ENCODE results near the gene CSAG2. TPM values are rescaled to one million over a fixed set of nuclear protein-coding genes. Genes with fewer than 3 reads are reported as not detected.
"Not testable (repeated sequence)": the region's sequence is repeated elsewhere in the genome, so short reads cannot be mapped to it uniquely, and the experiment has no call there.

The CSAG2 gene, protein sequence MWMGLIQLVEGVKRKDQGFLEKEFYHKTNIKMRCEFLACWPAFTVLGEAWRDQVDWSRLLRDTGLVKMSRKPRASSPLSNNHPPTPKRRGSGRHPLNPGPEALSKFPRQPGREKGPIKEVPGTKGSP
- total RNA-seq, result not detected
- not detected for polyA plus RNA-seq (ENCODE audit: insufficient read depth, low read depth, low replicate concordance)
- long read RNA-seq, donor 1, result 0 reads
- long read RNA-seq, donor 2, result 0 reads
- long read RNA-seq, donor 3, result 0 reads
- long read RNA-seq, donor 4, result 0 reads
- long read RNA-seq, donor 5, result 0 reads
- long read RNA-seq, donor 6, result 0 reads
- long read RNA-seq, donor 7, result 0 reads
- long read RNA-seq, donor 8, result 0 reads
- long read RNA-seq, donor 9, result 0 reads
- long read RNA-seq, donor 10, result 0 reads

DNA sequence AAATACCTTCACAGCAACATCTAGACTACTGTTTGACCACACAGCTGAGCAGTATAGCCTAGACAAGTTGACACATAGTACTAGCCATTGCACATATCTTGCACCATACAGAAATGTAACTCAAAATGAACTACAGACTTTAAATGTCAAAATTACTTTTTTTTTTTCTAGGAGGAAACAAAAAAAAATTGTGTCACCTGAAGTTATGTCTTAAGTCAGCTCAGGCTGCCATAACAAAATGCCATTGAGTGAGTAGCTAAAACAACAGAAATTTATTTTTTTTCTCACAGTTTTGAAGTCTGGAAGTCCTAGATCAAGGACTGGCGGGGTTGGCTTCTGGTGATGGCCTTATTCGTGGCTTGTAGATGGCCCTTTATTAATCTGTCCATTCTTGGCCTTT, at the start of gene CSAG2:
Gene CSAG2, minus strand, starts transcription at position 101 of the 400 bp plus-strand sequence. CDS start 161 bp downstream, outside the sequence.
- DNase-seq; H3K4me3 ChIP-seq (ENCODE audit: low read length in 3 of 3); H3K4me1 ChIP-seq (ENCODE audit: control insufficient read depth in 2 of 3, insufficient read depth in 2 of 3, low read depth in 1 of 3, low read length in 3 of 3); intact Hi-C loops (cut with DNase I); H3K9ac ChIP-seq (ENCODE audit: low read length in 3 of 3); H3K9me3 ChIP-seq (ENCODE audit: control insufficient read depth in 2 of 3, insufficient read depth in 1 of 3, low read length in 3 of 3); H3K27ac ChIP-seq (ENCODE audit: low read depth in 2 of 2, low read length in 2 of 2); H3K36me3 ChIP-seq (ENCODE audit: control insufficient read depth in 2 of 3, insufficient read depth in 3 of 3, low read length in 3 of 3); H3K27me3 ChIP-seq (ENCODE audit: control insufficient read depth, insufficient read depth, low read length): not testable (repeated sequence)
- peak; percentile 33 for FAIRE-seq

DNA sequence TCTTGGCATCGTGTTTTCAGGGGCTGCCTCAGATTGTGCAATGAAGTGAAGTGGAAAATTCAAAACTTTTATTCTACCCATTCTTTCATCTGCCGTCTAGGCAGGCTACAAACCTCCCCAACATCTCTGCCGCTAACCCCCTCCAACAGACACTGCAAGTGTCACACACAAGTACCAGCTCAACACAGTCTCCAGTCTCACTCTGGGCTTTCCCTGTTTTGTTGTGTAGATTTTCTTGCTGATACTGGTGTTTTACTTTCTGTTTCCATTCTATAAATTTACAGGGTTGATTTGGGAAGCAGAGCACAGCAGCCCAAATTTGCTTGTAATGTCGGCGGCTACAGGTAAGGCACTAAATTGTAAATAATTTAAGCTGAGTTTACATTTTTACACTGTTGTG, 45.8 kb upstream of the CSAG2 start:
- FAIRE-seq, result not testable (repeated sequence)

DNA sequence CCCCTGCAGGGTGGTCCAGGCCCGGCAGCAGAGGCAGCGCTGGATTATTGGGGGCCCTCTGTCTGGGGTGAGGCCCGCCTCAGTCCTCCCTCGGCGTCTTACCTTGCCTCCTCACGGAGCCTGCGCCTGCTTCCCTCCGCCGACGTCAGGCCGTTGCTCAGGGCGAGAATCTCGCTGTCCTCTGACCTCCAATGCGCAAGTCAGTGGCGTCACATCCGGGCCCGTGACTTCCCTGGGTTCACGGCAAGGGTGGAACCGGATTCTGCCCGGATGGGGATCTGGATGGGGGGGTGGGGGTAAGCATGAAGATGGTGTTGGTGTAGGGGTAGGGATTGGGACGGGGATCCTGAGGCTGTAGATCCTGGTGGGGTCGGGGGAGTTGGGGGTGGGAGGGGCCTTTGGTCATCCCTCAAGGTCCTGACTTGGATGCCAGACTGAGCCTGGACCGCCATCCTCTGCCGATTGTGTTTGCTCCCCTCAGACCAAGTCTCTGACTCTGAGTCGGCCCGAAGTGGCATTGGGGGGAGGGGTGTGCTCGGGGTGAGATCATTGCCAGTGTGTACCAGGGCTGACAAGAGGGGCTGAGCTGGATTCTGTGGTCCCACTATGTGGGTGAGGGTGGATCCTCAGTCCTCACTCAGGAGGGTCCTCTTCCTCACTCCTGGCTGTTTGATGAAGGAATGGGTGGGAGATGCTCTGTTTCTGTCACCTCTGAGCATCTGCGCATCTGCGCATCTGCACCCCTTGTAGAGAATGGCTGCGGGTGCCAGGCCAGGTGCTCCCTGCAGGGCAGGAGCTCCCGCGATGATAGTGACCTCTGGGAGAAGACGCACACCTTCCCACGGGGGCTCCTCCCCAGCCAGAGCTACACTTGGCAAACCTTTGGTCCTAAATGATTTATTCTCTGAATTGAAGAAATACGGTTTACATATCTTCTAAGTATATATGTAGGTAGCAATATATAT, 44.9 kb upstream of the CSAG2 start, which contains the start of gene MAGEA2:
Gene MAGEA2, minus strand, starts transcription at position 157 of the 965 bp plus-strand sequence. CDS start 2,479 bp downstream, outside the sequence.
- intact Hi-C loops (cut with DNase I); H3K9me3 ChIP-seq (ENCODE audit: control insufficient read depth in 2 of 3, insufficient read depth in 1 of 3, low read length in 3 of 3); H3K27ac ChIP-seq (ENCODE audit: low read depth in 2 of 2, low read length in 2 of 2); H3K4me1 ChIP-seq (ENCODE audit: control insufficient read depth in 2 of 3, insufficient read depth in 2 of 3, low read depth in 1 of 3, low read length in 3 of 3); H3K9ac ChIP-seq (ENCODE audit: low read length in 3 of 3); H3K27me3 ChIP-seq (ENCODE audit: control insufficient read depth, insufficient read depth, low read length); H3K4me3 ChIP-seq (ENCODE audit: low read length in 3 of 3); DNase-seq; FAIRE-seq; H3K36me3 ChIP-seq (ENCODE audit: control insufficient read depth in 2 of 3, insufficient read depth in 3 of 3, low read length in 3 of 3): not testable (repeated sequence)

More for the DNA sequence above, 45.8 kb upstream of the CSAG2 start:
- H3K4me1 ChIP-seq (ENCODE audit: control insufficient read depth in 2 of 3, insufficient read depth in 2 of 3, low read depth in 1 of 3, low read length in 3 of 3); H3K9me3 ChIP-seq (ENCODE audit: control insufficient read depth in 2 of 3, insufficient read depth in 1 of 3, low read length in 3 of 3); H3K27me3 ChIP-seq (ENCODE audit: control insufficient read depth, insufficient read depth, low read length); H3K36me3 ChIP-seq (ENCODE audit: control insufficient read depth in 2 of 3, insufficient read depth in 3 of 3, low read length in 3 of 3); H3K4me3 ChIP-seq (ENCODE audit: low read length in 3 of 3); intact Hi-C loops (cut with DNase I); H3K9ac ChIP-seq (ENCODE audit: low read length in 3 of 3); H3K27ac ChIP-seq (ENCODE audit: low read depth in 2 of 2, low read length in 2 of 2); DNase-seq: not testable (repeated sequence)

DNA sequence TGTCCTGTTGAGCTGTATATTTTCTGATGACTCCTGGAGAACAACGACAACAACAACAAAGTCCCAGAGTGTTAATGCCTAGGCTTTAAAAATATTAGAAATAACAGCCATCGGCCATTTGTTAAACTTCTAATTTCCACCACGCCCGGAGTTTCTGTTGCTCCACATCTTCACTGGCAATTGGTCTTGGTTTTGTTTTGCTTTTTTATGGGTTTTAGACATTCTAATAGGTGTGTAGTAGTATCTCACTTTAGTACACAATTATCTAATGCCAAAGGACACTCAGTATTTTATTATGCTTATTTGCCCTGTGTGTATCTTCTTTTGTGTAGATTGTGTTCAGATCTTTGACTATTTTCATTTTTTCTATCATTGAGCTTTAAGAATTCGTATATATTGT, 29.5 kb upstream of the CSAG2 start:
- Histone ChIP-seq H3K27ac (ENCODE audit: low read depth in 2 of 2, low read length in 2 of 2) (no peak overlapping the region), H3K4me1 (ENCODE audit: control insufficient read depth in 2 of 3, insufficient read depth in 2 of 3, low read depth in 1 of 3, low read length in 3 of 3) (no peaks in the 10 kb centered on the region), H3K36me3 (ENCODE audit: control insufficient read depth in 2 of 3, insufficient read depth in 3 of 3, low read length in 3 of 3) (no peaks in the 10 kb centered on the region), H3K4me3 (ENCODE audit: low read length in 3 of 3) (no peak overlapping the region), H3K9ac (ENCODE audit: low read length in 3 of 3) (no peak overlapping the region), H3K27me3 (ENCODE audit: control insufficient read depth, insufficient read depth, low read length) (no peaks in the 10 kb centered on the region), H3K9me3 (ENCODE audit: control insufficient read depth in 2 of 3, insufficient read depth in 1 of 3, low read length in 3 of 3) (no peaks in the 10 kb centered on the region)
- DNase-seq (no peak), FAIRE-seq (no peak)
- TF ChIP-seq, protein P1, sequence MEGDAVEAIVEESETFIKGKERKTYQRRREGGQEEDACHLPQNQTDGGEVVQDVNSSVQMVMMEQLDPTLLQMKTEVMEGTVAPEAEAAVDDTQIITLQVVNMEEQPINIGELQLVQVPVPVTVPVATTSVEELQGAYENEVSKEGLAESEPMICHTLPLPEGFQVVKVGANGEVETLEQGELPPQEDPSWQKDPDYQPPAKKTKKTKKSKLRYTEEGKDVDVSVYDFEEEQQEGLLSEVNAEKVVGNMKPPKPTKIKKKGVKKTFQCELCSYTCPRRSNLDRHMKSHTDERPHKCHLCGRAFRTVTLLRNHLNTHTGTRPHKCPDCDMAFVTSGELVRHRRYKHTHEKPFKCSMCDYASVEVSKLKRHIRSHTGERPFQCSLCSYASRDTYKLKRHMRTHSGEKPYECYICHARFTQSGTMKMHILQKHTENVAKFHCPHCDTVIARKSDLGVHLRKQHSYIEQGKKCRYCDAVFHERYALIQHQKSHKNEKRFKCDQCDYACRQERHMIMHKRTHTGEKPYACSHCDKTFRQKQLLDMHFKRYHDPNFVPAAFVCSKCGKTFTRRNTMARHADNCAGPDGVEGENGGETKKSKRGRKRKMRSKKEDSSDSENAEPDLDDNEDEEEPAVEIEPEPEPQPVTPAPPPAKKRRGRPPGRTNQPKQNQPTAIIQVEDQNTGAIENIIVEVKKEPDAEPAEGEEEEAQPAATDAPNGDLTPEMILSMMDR (IDR thresholded peaks at IDR 0.05; ENCODE audit: borderline replicate concordance, extremely low read depth, insufficient read depth), result no peak
- intact Hi-C loops (cut with DNase I), result no loop called here

DNA sequence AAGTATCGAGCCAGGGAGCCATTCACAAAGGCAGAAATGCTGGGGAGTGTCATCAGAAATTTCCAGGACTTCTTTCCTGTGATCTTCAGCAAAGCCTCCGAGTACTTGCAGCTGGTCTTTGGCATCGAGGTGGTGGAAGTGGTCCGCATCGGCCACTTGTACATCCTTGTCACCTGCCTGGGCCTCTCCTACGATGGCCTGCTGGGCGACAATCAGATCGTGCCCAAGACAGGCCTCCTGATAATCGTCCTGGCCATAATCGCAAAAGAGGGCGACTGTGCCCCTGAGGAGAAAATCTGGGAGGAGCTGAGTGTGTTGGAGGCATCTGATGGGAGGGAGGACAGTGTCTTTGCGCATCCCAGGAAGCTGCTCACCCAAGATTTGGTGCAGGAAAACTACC, 27.5 kb upstream of the CSAG2 start:
- H3K9me3 ChIP-seq (ENCODE audit: control insufficient read depth in 2 of 3, insufficient read depth in 1 of 3, low read length in 3 of 3); FAIRE-seq; H3K9ac ChIP-seq (ENCODE audit: low read length in 3 of 3); intact Hi-C loops (cut with DNase I); H3K27me3 ChIP-seq (ENCODE audit: control insufficient read depth, insufficient read depth, low read length); H3K4me3 ChIP-seq (ENCODE audit: low read length in 3 of 3); H3K27ac ChIP-seq (ENCODE audit: low read depth in 2 of 2, low read length in 2 of 2); H3K4me1 ChIP-seq (ENCODE audit: control insufficient read depth in 2 of 3, insufficient read depth in 2 of 3, low read depth in 1 of 3, low read length in 3 of 3); H3K36me3 ChIP-seq (ENCODE audit: control insufficient read depth in 2 of 3, insufficient read depth in 3 of 3, low read length in 3 of 3): not testable (repeated sequence)
- peak in 1 of 5 donors; percentile 23 for DNase-seq
